ENCODE data around the gene KLHL2. TPM values are rescaled to one million over a fixed set of nuclear protein-coding genes. Genes with fewer than 3 reads are reported as not detected.
A peak's percentile ranks its signal among the peaks of the same experiment; 100 is the strongest.

KLHL2 gene
- total and polyA plus RNA-seq, 8 donors, result 4.1 to 12.2 (median 6.9) TPM

- FAIRE-seq, result no peak
- 59 to 69% methylated on average over 3 of the region's 3 CpGs for WGBS, 2 donors
- no peak for DNase-seq
- Histone ChIP-seq H3K27me3 (no peaks in the 10 kb centered on the region), H3K27ac (no peak overlapping the region), H3K36me3 (no peaks in the 10 kb centered on the region), H3K4me1 (peaks cover 0 to 5% (median 0%) of the 10 kb centered on the region in 3 donors), H3K9me3 (no peaks in the 10 kb centered on the region), H3K4me3 (no peak overlapping the region)
- intact Hi-C loops (cut with DNase I), result no loop called here
- ATAC-seq, result no peak
- TF ChIP-seq CTCF (IDR thresholded peaks at IDR 0.05), result no peak
These were observed 80.9 kb downstream of the KLHL2 start for GRCh38 chr4:165288226-165288625.

- H3K4me1 ChIP-seq, result peaks cover 0 to 5% (median 0%) of the 10 kb centered on the region in 3 donors
- H3K27ac ChIP-seq, result no peak overlapping the region
- ATAC-seq, result peak in 2 of 4 donors; percentile 24 to 63
- intact Hi-C loops (cut with DNase I), result no loop called here
- no peaks in the 10 kb centered on the region for H3K36me3 ChIP-seq
- FAIRE-seq, result no peak
- no peaks in the 10 kb centered on the region for H3K27me3 ChIP-seq
- H3K9me3 ChIP-seq, result no peaks in the 10 kb centered on the region
- no peak overlapping the region for H3K4me3 ChIP-seq
- no peak for DNase-seq
- no peak for TF ChIP-seq CTCF (IDR thresholded peaks at IDR 0.05)
These were observed 81.5 kb downstream of the KLHL2 start for GRCh38 chr4:165288639-165289422.

GRCh38 chr4:165289423-165289785 lies 82.0 kb downstream of the KLHL2 start:
- no peak for ATAC-seq
- DNase-seq, result no peak
- intact Hi-C loops (cut with DNase I), result no loop called here
- H3K4me1 ChIP-seq, result peaks cover 0 to 5% (median 0%) of the 10 kb centered on the region in 3 donors
- H3K36me3 ChIP-seq, result no peaks in the 10 kb centered on the region
- no peak overlapping the region for H3K4me3 ChIP-seq
- no peak overlapping the region for H3K27ac ChIP-seq
- no peaks in the 10 kb centered on the region for H3K27me3 ChIP-seq
- no peak for TF ChIP-seq CTCF (IDR thresholded peaks at IDR 0.05)
- no peaks in the 10 kb centered on the region for H3K9me3 ChIP-seq
- no peak for FAIRE-seq

- TF ChIP-seq CTCF (IDR thresholded peaks at IDR 0.05), result no peak
- Histone ChIP-seq H3K27ac (no peak overlapping the region), H3K27me3 (no peaks in the 10 kb centered on the region), H3K36me3 (no peaks in the 10 kb centered on the region), H3K9me3 (no peaks in the 10 kb centered on the region), H3K4me3 (no peak overlapping the region), H3K4me1 (peaks cover 0 to 12% (median 0%) of the 10 kb centered on the region in 3 donors)
- 95 to 96% methylated on average over 6 of the region's 6 CpGs for WGBS, 2 donors
- intact Hi-C loops (cut with DNase I), result no loop called here
- ATAC-seq (no peak), DNase-seq (no peak), FAIRE-seq (no peak)
These were observed 85.7 kb downstream of the KLHL2 start for GRCh38 chr4:165293061-165293460.

- TF ChIP-seq CTCF (IDR thresholded peaks at IDR 0.05), result no peak
- no peaks in the 10 kb centered on the region for H3K27me3 ChIP-seq
- ATAC-seq (no peak), DNase-seq (no peak), FAIRE-seq (no peak)
- H3K9me3 ChIP-seq, result no peaks in the 10 kb centered on the region
- intact Hi-C loops (cut with DNase I), result no loop called here
- H3K27ac ChIP-seq, result no peak overlapping the region
- peaks cover 0 to 7% (median 0%) of the 10 kb centered on the region in 3 donors for H3K4me1 ChIP-seq
- WGBS, 2 donors, result 91% methylated on average over 2 of the region's 2 CpGs
- H3K36me3 ChIP-seq, result no peaks in the 10 kb centered on the region
- no peak overlapping the region for H3K4me3 ChIP-seq
These were observed 86.7 kb downstream of the KLHL2 start for GRCh38 chr4:165293927-165294649.
